ENCODE results near the gene ACRV1.

Gene ACRV1

GRCh38 chr11:125645871-125646270, 34.8 kb downstream of the ACRV1 start:
- no peak overlapping the region for H4K91ac ChIP-seq (ENCODE audit: low read depth, low read length, poor library complexity)
- H3K14ac ChIP-seq (ENCODE audit: low read length): no peak overlapping the region
- H2BK5ac ChIP-seq (ENCODE audit: low read length): no peak overlapping the region
- H3K18ac ChIP-seq (ENCODE audit: low read length): no peak overlapping the region
- H3K36me3 ChIP-seq (replicated peaks in 1 of 2; ENCODE audit: control insufficient read depth in 2 of 2, insufficient read depth in 2 of 2, low read length in 2 of 2): peaks cover 14 to 97% of the 10 kb centered on the region in 2 donors
- H2AK5ac ChIP-seq (ENCODE audit: low read depth, low read length): no peak overlapping the region
- no peak overlapping the region for H2AFZ ChIP-seq (ENCODE audit: low read length)
- peaks cover 0 to 5% of the 10 kb centered on the region in 2 donors for H3K9me3 ChIP-seq (replicated peaks in 1 of 2; ENCODE audit: control insufficient read depth in 2 of 2, insufficient read depth in 1 of 2, low read depth in 1 of 2, low read length in 2 of 2)
- no peak overlapping the region for H4K8ac ChIP-seq (ENCODE audit: low read depth, low read length)
- no peak overlapping the region for H3K4me3 ChIP-seq (ENCODE audit: low read length in 2 of 2)
- no peak overlapping the region for H2BK12ac ChIP-seq (ENCODE audit: low read length)
- H2BK15ac ChIP-seq (ENCODE audit: low read length): no peak overlapping the region
- no peaks in the 10 kb centered on the region for H3K27me3 ChIP-seq (ENCODE audit: control insufficient read depth in 3 of 3, insufficient read depth in 3 of 3, low read depth in 1 of 3, low read length in 3 of 3)
- no peak for DNase-seq (ENCODE audit: low spot score)
- H3K4ac ChIP-seq (ENCODE audit: low read length): no peak overlapping the region
- no peaks in the 10 kb centered on the region for H3K4me1 ChIP-seq (ENCODE audit: control insufficient read depth in 2 of 2, insufficient read depth in 1 of 2, low read depth in 1 of 2, low read length in 2 of 2)
- H3K9ac ChIP-seq (ENCODE audit: low read depth, low read length, poor library complexity): no peak overlapping the region
- H3K27ac ChIP-seq (replicated peaks; ENCODE audit: low read length): no peak overlapping the region
- H2BK120ac ChIP-seq (ENCODE audit: low read depth, low read length): no peak overlapping the region
- no peaks in the 10 kb centered on the region for H3K79me1 ChIP-seq (ENCODE audit: low read depth, low read length)
- no peak overlapping the region for H3K4me2 ChIP-seq (ENCODE audit: insufficient read depth, low read length, poor library complexity, severe bottlenecking)
- WGBS, 2 donors (ENCODE audit: extremely low coverage in 2 of 2, insufficient read length in 2 of 2, insufficient replicate concordance in 1 of 2): no CpG with 5 or more reads among the region's 3 CpGs
- no peak overlapping the region for H3K23ac ChIP-seq (ENCODE audit: low read depth, low read length, poor library complexity)

GRCh38 chr11:125638315-125638714, 42.3 kb downstream of the ACRV1 start:
- no peaks in the 10 kb centered on the region for H3K79me1 ChIP-seq (ENCODE audit: low read depth, low read length)
- no peak overlapping the region for H2AK5ac ChIP-seq (ENCODE audit: low read depth, low read length)
- no peak overlapping the region for H3K23ac ChIP-seq (ENCODE audit: low read depth, low read length, poor library complexity)
- H3K14ac ChIP-seq (ENCODE audit: low read length): no peak overlapping the region
- no peaks in the 10 kb centered on the region for H3K4me1 ChIP-seq (ENCODE audit: control insufficient read depth in 2 of 2, insufficient read depth in 1 of 2, low read depth in 1 of 2, low read length in 2 of 2)
- no peak overlapping the region for H2BK15ac ChIP-seq (ENCODE audit: low read length)
- no peak overlapping the region for H4K91ac ChIP-seq (ENCODE audit: low read depth, low read length, poor library complexity)
- WGBS, 2 donors (ENCODE audit: extremely low coverage in 2 of 2, insufficient read length in 2 of 2, insufficient replicate concordance in 1 of 2): no CpG with 5 or more reads among the region's 1 CpG
- H3K18ac ChIP-seq (ENCODE audit: low read length): no peak overlapping the region
- no peak for DNase-seq (ENCODE audit: low spot score)
- H3K27me3 ChIP-seq (ENCODE audit: control insufficient read depth in 3 of 3, insufficient read depth in 3 of 3, low read depth in 1 of 3, low read length in 3 of 3): no peaks in the 10 kb centered on the region
- no peak overlapping the region for H3K4me2 ChIP-seq (ENCODE audit: insufficient read depth, low read length, poor library complexity, severe bottlenecking)
- H3K4ac ChIP-seq (ENCODE audit: low read length): no peak overlapping the region
- no peak overlapping the region for H2BK120ac ChIP-seq (ENCODE audit: low read depth, low read length)
- H3K36me3 ChIP-seq (replicated peaks in 1 of 2; ENCODE audit: control insufficient read depth in 2 of 2, insufficient read depth in 2 of 2, low read length in 2 of 2): peaks cover 14 to 97% of the 10 kb centered on the region in 2 donors
- no peak overlapping the region for H2BK12ac ChIP-seq (ENCODE audit: low read length)
- no peaks in the 10 kb centered on the region for H3K9me3 ChIP-seq (replicated peaks in 1 of 2; ENCODE audit: control insufficient read depth in 2 of 2, insufficient read depth in 1 of 2, low read depth in 1 of 2, low read length in 2 of 2)
- no peak overlapping the region for H3K4me3 ChIP-seq (ENCODE audit: low read length in 2 of 2)
- H3K9ac ChIP-seq (ENCODE audit: low read depth, low read length, poor library complexity): no peak overlapping the region
- H2AFZ ChIP-seq (ENCODE audit: low read length): no peak overlapping the region
- H3K27ac ChIP-seq (replicated peaks; ENCODE audit: low read length): no peak overlapping the region
- no peak overlapping the region for H4K8ac ChIP-seq (ENCODE audit: low read depth, low read length)
- no peak overlapping the region for H2BK5ac ChIP-seq (ENCODE audit: low read length)

- no peaks in the 10 kb centered on the region for H3K79me1 ChIP-seq (ENCODE audit: low read depth, low read length)
- no peak overlapping the region for H3K4me2 ChIP-seq (ENCODE audit: insufficient read depth, low read length, poor library complexity, severe bottlenecking)
- H2BK120ac ChIP-seq (ENCODE audit: low read depth, low read length): no peak overlapping the region
- no peak overlapping the region for H4K8ac ChIP-seq (ENCODE audit: low read depth, low read length)
- no peak overlapping the region for H2AFZ ChIP-seq (ENCODE audit: low read length)
- H2BK5ac ChIP-seq (ENCODE audit: low read length): no peak overlapping the region
- DNase-seq (ENCODE audit: low spot score): no peak
- WGBS, 2 donors (ENCODE audit: extremely low coverage in 2 of 2, insufficient read length in 2 of 2, insufficient replicate concordance in 1 of 2): no CpG with 5 or more reads among the region's 3 CpGs
- no peak overlapping the region for H2BK15ac ChIP-seq (ENCODE audit: low read length)
- H3K4me1 ChIP-seq (ENCODE audit: control insufficient read depth in 2 of 2, insufficient read depth in 1 of 2, low read depth in 1 of 2, low read length in 2 of 2): no peaks in the 10 kb centered on the region
- H3K9ac ChIP-seq (ENCODE audit: low read depth, low read length, poor library complexity): no peak overlapping the region
- no peak overlapping the region for H3K18ac ChIP-seq (ENCODE audit: low read length)
- no peak overlapping the region for H3K4ac ChIP-seq (ENCODE audit: low read length)
- H3K23ac ChIP-seq (ENCODE audit: low read depth, low read length, poor library complexity): no peak overlapping the region
- no peak overlapping the region for H2BK12ac ChIP-seq (ENCODE audit: low read length)
- peaks cover 15 to 98% of the 10 kb centered on the region in 2 donors for H3K36me3 ChIP-seq (replicated peaks in 1 of 2; ENCODE audit: control insufficient read depth in 2 of 2, insufficient read depth in 2 of 2, low read length in 2 of 2)
- no peak overlapping the region for H3K27ac ChIP-seq (replicated peaks; ENCODE audit: low read length)
- no peak overlapping the region for H3K14ac ChIP-seq (ENCODE audit: low read length)
- H3K9me3 ChIP-seq (replicated peaks in 1 of 2; ENCODE audit: control insufficient read depth in 2 of 2, insufficient read depth in 1 of 2, low read depth in 1 of 2, low read length in 2 of 2): no peaks in the 10 kb centered on the region
- H4K91ac ChIP-seq (ENCODE audit: low read depth, low read length, poor library complexity): no peak overlapping the region
- no peaks in the 10 kb centered on the region for H3K27me3 ChIP-seq (ENCODE audit: control insufficient read depth in 3 of 3, insufficient read depth in 3 of 3, low read depth in 1 of 3, low read length in 3 of 3)
- H3K4me3 ChIP-seq (ENCODE audit: low read length in 2 of 2): no peak overlapping the region
- H2AK5ac ChIP-seq (ENCODE audit: low read depth, low read length): no peak overlapping the region
These were observed 42.8 kb downstream of the ACRV1 start for GRCh38 chr11:125637840-125638239.

GRCh38 chr11:125627236-125627910, 53.3 kb downstream of the ACRV1 start:
- Histone ChIP-seq H3K4me1 (ENCODE audit: control insufficient read depth in 2 of 2, insufficient read depth in 1 of 2, low read depth in 1 of 2, low read length in 2 of 2) (peaks cover 0 to 6% of the 10 kb centered on the region in 2 donors), H3K27me3 (ENCODE audit: control insufficient read depth in 3 of 3, insufficient read depth in 3 of 3, low read depth in 1 of 3, low read length in 3 of 3) (no peaks in the 10 kb centered on the region), H2AK5ac (ENCODE audit: low read depth, low read length) (no peak overlapping the region), H3K4me2 (ENCODE audit: insufficient read depth, low read length, poor library complexity, severe bottlenecking) (peak overlapping the region; percentile 21), H3K79me1 (ENCODE audit: low read depth, low read length) (no peaks in the 10 kb centered on the region), H4K91ac (ENCODE audit: low read depth, low read length, poor library complexity) (no peak overlapping the region), H3K36me3 (replicated peaks in 1 of 2; ENCODE audit: control insufficient read depth in 2 of 2, insufficient read depth in 2 of 2, low read length in 2 of 2) (peaks cover 12 to 68% of the 10 kb centered on the region in 2 donors), H3K4me3 (ENCODE audit: low read length in 2 of 2) (peak overlapping the region; percentile 70 to 80), H2AFZ (ENCODE audit: low read length) (no peak overlapping the region), H3K9me3 (replicated peaks in 1 of 2; ENCODE audit: control insufficient read depth in 2 of 2, insufficient read depth in 1 of 2, low read depth in 1 of 2, low read length in 2 of 2) (no peaks in the 10 kb centered on the region), H3K9ac (ENCODE audit: low read depth, low read length, poor library complexity) (no peak overlapping the region), H2BK15ac (ENCODE audit: low read length) (no peak overlapping the region), H4K8ac (ENCODE audit: low read depth, low read length) (no peak overlapping the region), H2BK120ac (ENCODE audit: low read depth, low read length) (no peak overlapping the region), H3K23ac (ENCODE audit: low read depth, low read length, poor library complexity) (no peak overlapping the region), H3K4ac (ENCODE audit: low read length) (no peak overlapping the region), H2BK12ac (ENCODE audit: low read length) (no peak overlapping the region), H3K14ac (ENCODE audit: low read length) (no peak overlapping the region), H3K18ac (ENCODE audit: low read length) (no peak overlapping the region), H3K27ac (replicated peaks; ENCODE audit: low read length) (no peak overlapping the region), H2BK5ac (ENCODE audit: low read length) (no peak overlapping the region)
- DNase-seq (ENCODE audit: low spot score): no peak
- no CpG with 5 or more reads among the region's 7 CpGs for WGBS, 2 donors (ENCODE audit: extremely low coverage in 2 of 2, insufficient read length in 2 of 2, insufficient replicate concordance in 1 of 2)
